ENCODE measurements around the gene GRIN3A.

- TF ChIP-seq, protein P1, sequence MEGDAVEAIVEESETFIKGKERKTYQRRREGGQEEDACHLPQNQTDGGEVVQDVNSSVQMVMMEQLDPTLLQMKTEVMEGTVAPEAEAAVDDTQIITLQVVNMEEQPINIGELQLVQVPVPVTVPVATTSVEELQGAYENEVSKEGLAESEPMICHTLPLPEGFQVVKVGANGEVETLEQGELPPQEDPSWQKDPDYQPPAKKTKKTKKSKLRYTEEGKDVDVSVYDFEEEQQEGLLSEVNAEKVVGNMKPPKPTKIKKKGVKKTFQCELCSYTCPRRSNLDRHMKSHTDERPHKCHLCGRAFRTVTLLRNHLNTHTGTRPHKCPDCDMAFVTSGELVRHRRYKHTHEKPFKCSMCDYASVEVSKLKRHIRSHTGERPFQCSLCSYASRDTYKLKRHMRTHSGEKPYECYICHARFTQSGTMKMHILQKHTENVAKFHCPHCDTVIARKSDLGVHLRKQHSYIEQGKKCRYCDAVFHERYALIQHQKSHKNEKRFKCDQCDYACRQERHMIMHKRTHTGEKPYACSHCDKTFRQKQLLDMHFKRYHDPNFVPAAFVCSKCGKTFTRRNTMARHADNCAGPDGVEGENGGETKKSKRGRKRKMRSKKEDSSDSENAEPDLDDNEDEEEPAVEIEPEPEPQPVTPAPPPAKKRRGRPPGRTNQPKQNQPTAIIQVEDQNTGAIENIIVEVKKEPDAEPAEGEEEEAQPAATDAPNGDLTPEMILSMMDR (IDR thresholded peaks at IDR 0.05), result no peak
- TF ChIP-seq NR1H2 (CRISPR knock-in tag; IDR thresholded peaks at IDR 0.05), result no peak
- TF ChIP-seq CREM (CRISPR knock-in tag; IDR thresholded peaks at IDR 0.05), result no peak
- TF ChIP-seq ETV6 (CRISPR knock-in tag; IDR thresholded peaks at IDR 0.05), result no peak
- TF ChIP-seq, protein P2, sequence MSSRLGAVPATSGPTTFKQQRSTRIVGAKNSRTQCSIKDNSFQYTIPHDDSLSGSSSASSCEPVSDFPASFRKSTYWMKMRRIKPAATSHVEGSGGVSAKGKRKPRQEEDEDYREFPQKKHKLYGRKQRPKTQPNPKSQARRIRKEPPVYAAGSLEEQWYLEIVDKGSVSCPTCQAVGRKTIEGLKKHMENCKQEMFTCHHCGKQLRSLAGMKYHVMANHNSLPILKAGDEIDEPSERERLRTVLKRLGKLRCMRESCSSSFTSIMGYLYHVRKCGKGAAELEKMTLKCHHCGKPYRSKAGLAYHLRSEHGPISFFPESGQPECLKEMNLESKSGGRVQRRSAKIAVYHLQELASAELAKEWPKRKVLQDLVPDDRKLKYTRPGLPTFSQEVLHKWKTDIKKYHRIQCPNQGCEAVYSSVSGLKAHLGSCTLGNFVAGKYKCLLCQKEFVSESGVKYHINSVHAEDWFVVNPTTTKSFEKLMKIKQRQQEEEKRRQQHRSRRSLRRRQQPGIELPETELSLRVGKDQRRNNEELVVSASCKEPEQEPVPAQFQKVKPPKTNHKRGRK (CRISPR knock-in tag; IDR thresholded peaks at IDR 0.05; ENCODE audit: borderline replicate concordance), result no peak
- TF ChIP-seq, protein P3, sequence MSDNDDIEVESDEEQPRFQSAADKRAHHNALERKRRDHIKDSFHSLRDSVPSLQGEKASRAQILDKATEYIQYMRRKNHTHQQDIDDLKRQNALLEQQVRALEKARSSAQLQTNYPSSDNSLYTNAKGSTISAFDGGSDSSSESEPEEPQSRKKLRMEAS (CRISPR knock-in tag; IDR thresholded peaks at IDR 0.05), result no peak
Measured at GRCh38 chr9:101604296-101604695, 134.2 kb downstream of the GRIN3A start.
